Mesenchymal stem cell (in vitro differentiated cells and primary cell): Measurements from ENCODE around the gene TBL1X.
A peak's percentile ranks its signal among the peaks of the same experiment; 100 is the strongest.

Source experiments
- DNase-seq: peaks from one replicate; pipeline ENCODE4 v3.0.0-alpha.2; 2013
- H2AFZ ChIP-seq: one replicate; pipeline ENCODE4 v1.6.1; 2013; ENCODE audit warnings: low read depth, mild to moderate bottlenecking, control low read depth, inconsistent platforms, low read length, moderate library complexity
- H2AK5ac ChIP-seq: 2 replicates; pipeline ENCODE4 v1.6.1; 2013; ENCODE audit warnings: low read length, moderate library complexity, mild to moderate bottlenecking, inconsistent platforms; ENCODE audit not compliant: severe bottlenecking
- H2BK120ac ChIP-seq: one replicate; pipeline ENCODE4 v1.6.1; 2013; ENCODE audit warnings: low read depth, mild to moderate bottlenecking, inconsistent platforms, low read length, moderate library complexity
- H2BK12ac ChIP-seq, 2 experiments: one replicate each; pipeline ENCODE4 v1.6.1; 2013; ENCODE audit warnings: inconsistent platforms in 2 of 2, low read length in 2 of 2, mild to moderate bottlenecking in 2 of 2, moderate library complexity in 2 of 2, control low read depth in 1 of 2
- H2BK15ac ChIP-seq: one replicate; pipeline ENCODE4 v1.6.1; 2013; ENCODE audit warnings: mild to moderate bottlenecking, low read depth, inconsistent platforms; ENCODE audit not compliant: poor library complexity, severe bottlenecking
- H2BK5ac ChIP-seq: 2 replicates; pipeline ENCODE4 v1.6.1; 2013; ENCODE audit warnings: low read depth, mild to moderate bottlenecking, low read length, control low read depth, inconsistent platforms; ENCODE audit not compliant: poor library complexity, severe bottlenecking
- H3K14ac ChIP-seq, 2 experiments: one replicate each; pipeline ENCODE4 v1.6.1; 2013; ENCODE audit warnings: inconsistent platforms in 2 of 2, low read length in 2 of 2, control low read depth in 1 of 2, mild to moderate bottlenecking in 1 of 2, moderate library complexity in 1 of 2
- H3K18ac ChIP-seq, 2 experiments: one replicate each; pipeline ENCODE4 v1.6.1; 2013; ENCODE audit warnings: inconsistent platforms in 2 of 2, low read length in 2 of 2, control low read depth in 1 of 2, low read depth in 1 of 2, mild to moderate bottlenecking in 1 of 2
- H3K23ac ChIP-seq, 2 experiments: one replicate each; pipeline ENCODE4 v1.6.1; 2013; ENCODE audit warnings: inconsistent platforms in 2 of 2, low read length in 2 of 2, mild to moderate bottlenecking in 2 of 2, moderate library complexity in 2 of 2, control low read depth in 1 of 2
- H3K27ac ChIP-seq: 2 replicates; pipeline ENCODE4 v1.5.1; 2013; ENCODE audit warnings: mild to moderate bottlenecking, moderate library complexity, low read length, control low read depth, inconsistent platforms; ENCODE audit not compliant: poor library complexity, severe bottlenecking
- H3K27me3 ChIP-seq, 2 experiments: 2 replicates each; pipeline versions ENCODE4 v1.6.1 to v1.7.0; 2013; ENCODE audit warnings: low read length in 2 of 2, mild to moderate bottlenecking in 2 of 2, moderate library complexity in 2 of 2, control low read depth in 1 of 2, inconsistent platforms in 1 of 2; ENCODE audit not compliant: control insufficient read depth in 1 of 2, insufficient read depth in 1 of 2
- H3K36me3 ChIP-seq, 2 experiments: 2 replicates each; pipeline versions ENCODE4 v1.6.1 to v1.7.0; 2013; ENCODE audit warnings: low read length in 2 of 2, control low read depth in 1 of 2, inconsistent platforms in 1 of 2, low read depth in 1 of 2, mild to moderate bottlenecking in 1 of 2; ENCODE audit not compliant: insufficient read depth in 2 of 2, control insufficient read depth in 1 of 2
- H3K4ac ChIP-seq, 2 experiments: one replicate each; pipeline ENCODE4 v1.6.1; 2013; ENCODE audit warnings: inconsistent platforms in 2 of 2, low read length in 2 of 2, mild to moderate bottlenecking in 2 of 2, moderate library complexity in 2 of 2, control low read depth in 1 of 2, low read depth in 1 of 2
- H3K4me1 ChIP-seq: 2 replicates; pipeline ENCODE4 v1.6.1; 2013; ENCODE audit warnings: low read depth, low read length, control low read depth; ENCODE audit not compliant: control insufficient read depth, insufficient read depth
- H3K4me2 ChIP-seq: 2 replicates; pipeline ENCODE4 v1.6.1; 2013; ENCODE audit warnings: low read length, mild to moderate bottlenecking, inconsistent platforms; ENCODE audit not compliant: poor library complexity, severe bottlenecking
- H3K4me3 ChIP-seq, 2 experiments: 2 replicates each; pipeline versions ENCODE4 v1.5.1 to v1.7.0; 2013; ENCODE audit warnings: low read length in 2 of 2, mild to moderate bottlenecking in 2 of 2, control low read depth in 1 of 2, low read depth in 1 of 2; ENCODE audit not compliant: insufficient read depth in 1 of 2
- H3K79me1 ChIP-seq: replicated peaks from 2 replicates; pipeline ENCODE4 v1.6.1; 2013; ENCODE audit warnings: mild to moderate bottlenecking, control low read depth, low read length, inconsistent platforms; ENCODE audit not compliant: poor library complexity, severe bottlenecking
- H3K9ac ChIP-seq: 2 replicates; pipeline ENCODE4 v1.7.0; 2013; ENCODE audit warnings: mild to moderate bottlenecking, low read length, moderate library complexity
- H3K9me3 ChIP-seq: 2 replicates; pipeline ENCODE4 v1.7.0; 2013; ENCODE audit warnings: mild to moderate bottlenecking, low read length; ENCODE audit not compliant: control insufficient read depth
- H4K8ac ChIP-seq: one replicate; pipeline ENCODE4 v1.6.1; 2013; ENCODE audit warnings: inconsistent platforms, mild to moderate bottlenecking, low read length, moderate library complexity
- H4K91ac ChIP-seq: one replicate; pipeline ENCODE4 v1.6.1; 2013; ENCODE audit warnings: mild to moderate bottlenecking, low read length, inconsistent platforms
- WGBS: methylation state at CpG from one replicate; pipeline ENCODE4 v1.1.7; 2013; ENCODE audit warnings: mixed read lengths; 5-methylcytosine and 5-hydroxymethylcytosine counted together

TBL1X gene

GRCh38 chrX:9681422-9681821 is 216.6 kb downstream of the TBL1X start:
- H3K4ac ChIP-seq: no peak overlapping the region
- no peak overlapping the region for H2BK15ac ChIP-seq
- no peak overlapping the region for H2BK120ac ChIP-seq
- H4K91ac ChIP-seq: no peak overlapping the region
- no peaks in the 10 kb centered on the region for H3K27me3 ChIP-seq
- 39% methylated on average over 2 of the region's 4 CpGs for WGBS
- H2AFZ ChIP-seq: no peak overlapping the region
- peaks cover 4% of the 10 kb centered on the region for H3K79me1 ChIP-seq
- peak overlapping the region in 1 of 2 experiments; percentile 21 for H3K18ac ChIP-seq
- H2BK5ac ChIP-seq: no peak overlapping the region
- no peak overlapping the region for H3K4me3 ChIP-seq
- H3K9me3 ChIP-seq: no peaks in the 10 kb centered on the region
- no peak overlapping the region for H3K27ac ChIP-seq
- H2BK12ac ChIP-seq: no peak overlapping the region
- H3K9ac ChIP-seq: no peak overlapping the region
- H3K36me3 ChIP-seq: peaks cover 0 to 21% of the 10 kb centered on the region in 2 experiments
- no peak overlapping the region for H4K8ac ChIP-seq
- no peak overlapping the region for H3K14ac ChIP-seq
- H3K4me1 ChIP-seq: peaks cover 3% of the 10 kb centered on the region
- H3K23ac ChIP-seq: no peak overlapping the region
- no peak overlapping the region for H2AK5ac ChIP-seq
- DNase-seq: peak; percentile 85
- no peak overlapping the region for H3K4me2 ChIP-seq

GRCh38 chrX:9682456-9682855 is 217.6 kb downstream of the TBL1X start:
- Histone ChIP-seq H2BK5ac (no peak overlapping the region), H3K79me1 (peaks cover 4% of the 10 kb centered on the region), H3K14ac (no peak overlapping the region), H3K4ac (peak overlapping the region in 1 of 2 experiments; percentile 49), H3K23ac (no peak overlapping the region), H3K36me3 (peaks cover 0 to 24% of the 10 kb centered on the region in 2 experiments), H3K9me3 (no peaks in the 10 kb centered on the region), H2AK5ac (no peak overlapping the region), H3K18ac (no peak overlapping the region), H3K9ac (no peak overlapping the region), H4K8ac (no peak overlapping the region), H3K4me3 (no peak overlapping the region), H3K27ac (no peak overlapping the region), H3K4me1 (peaks cover 3% of the 10 kb centered on the region), H2BK15ac (no peak overlapping the region), H3K4me2 (no peak overlapping the region), H3K27me3 (no peaks in the 10 kb centered on the region), H2AFZ (no peak overlapping the region), H2BK12ac (no peak overlapping the region), H2BK120ac (no peak overlapping the region), H4K91ac (no peak overlapping the region)
- peak; percentile 67 for DNase-seq
- WGBS: 42% methylated on average over 10 of the region's 10 CpGs

- no peak overlapping the region for H2AFZ ChIP-seq
These were observed 218.0 kb downstream of the TBL1X start for GRCh38 chrX:9682861-9683260.

GRCh38 chrX:9683350-9683749 is 218.5 kb downstream of the TBL1X start:
- no peak overlapping the region for H2AFZ ChIP-seq
- H3K9me3 ChIP-seq: no peaks in the 10 kb centered on the region
- WGBS: 94% methylated on average over 9 of the region's 9 CpGs
- no peak overlapping the region for H4K91ac ChIP-seq
- H3K27me3 ChIP-seq: no peaks in the 10 kb centered on the region
- DNase-seq: no peak
- H3K9ac ChIP-seq: no peak overlapping the region
- no peak overlapping the region for H3K4me2 ChIP-seq
- peaks cover 3% of the 10 kb centered on the region for H3K4me1 ChIP-seq
- no peak overlapping the region for H2AK5ac ChIP-seq
- no peak overlapping the region for H2BK12ac ChIP-seq
- H3K4me3 ChIP-seq: no peak overlapping the region
- no peak overlapping the region for H2BK15ac ChIP-seq
- H3K18ac ChIP-seq: no peak overlapping the region
- H3K79me1 ChIP-seq: peaks cover 4% of the 10 kb centered on the region
- H3K23ac ChIP-seq: no peak overlapping the region
- H4K8ac ChIP-seq: no peak overlapping the region
- H3K27ac ChIP-seq: no peak overlapping the region
- H3K4ac ChIP-seq: no peak overlapping the region
- H3K14ac ChIP-seq: no peak overlapping the region
- peaks cover under 1 to 30% of the 10 kb centered on the region in 2 experiments for H3K36me3 ChIP-seq
- H2BK120ac ChIP-seq: no peak overlapping the region
- H2BK5ac ChIP-seq: no peak overlapping the region

More at GRCh38 chrX:9682861-9683260, 218.0 kb downstream of the TBL1X start:
- Histone ChIP-seq H3K4me1 (peaks cover 3% of the 10 kb centered on the region), H3K4me2 (no peak overlapping the region), H3K36me3 (peaks cover 0 to 28% of the 10 kb centered on the region in 2 experiments), H4K91ac (no peak overlapping the region), H3K4ac (no peak overlapping the region), H4K8ac (no peak overlapping the region), H3K4me3 (no peak overlapping the region), H2BK15ac (no peak overlapping the region), H3K79me1 (peaks cover 4% of the 10 kb centered on the region), H3K18ac (no peak overlapping the region), H2AK5ac (no peak overlapping the region), H3K14ac (no peak overlapping the region), H2BK120ac (no peak overlapping the region), H3K9me3 (no peaks in the 10 kb centered on the region), H3K23ac (no peak overlapping the region), H3K27me3 (no peaks in the 10 kb centered on the region), H3K27ac (no peak overlapping the region), H2BK5ac (no peak overlapping the region), H2BK12ac (no peak overlapping the region), H3K9ac (no peak overlapping the region)
- DNase-seq: no peak
- WGBS: 98% methylated on average over 4 of the region's 6 CpGs
